Progenitor cell of endocrine pancreas (in vitro differentiated cells): ENCODE measurements around the gene CDH23. TPM values are rescaled to one million over a fixed set of nuclear protein-coding genes. Genes with fewer than 3 reads are reported as not detected.

ENCODE experiments used
- DNase-seq: peaks from one replicate; pipeline ENCODE4 v3.0.0; 2021; ENCODE audit warnings: low spot score; ENCODE audit not compliant: unreplicated experiment
- H3K27ac Mint-ChIP-seq: 2 replicates; pipeline ENCODE4 v1.8.0; 2021; ENCODE audit warnings: mild to moderate bottlenecking, moderate library complexity, mixed read lengths
- H3K27me3 Mint-ChIP-seq: 2 replicates; pipeline ENCODE4 v1.8.0; 2021; ENCODE audit warnings: mixed read lengths
- H3K36me3 Mint-ChIP-seq: 2 replicates; pipeline ENCODE4 v1.8.0; 2022; ENCODE audit warnings: mixed read lengths; ENCODE audit not compliant: insufficient read depth
- H3K4me1 Mint-ChIP-seq: 2 replicates; pipeline ENCODE4 v1.8.0; 2021; ENCODE audit warnings: low read depth, mixed read lengths
- H3K4me3 Mint-ChIP-seq: 2 replicates; pipeline ENCODE4 v1.8.0; 2021; ENCODE audit warnings: low read depth, mild to moderate bottlenecking, moderate library complexity, mixed read lengths
- H3K9me3 Mint-ChIP-seq: 2 replicates; pipeline ENCODE4 v1.8.0; 2021; ENCODE audit warnings: low read depth, mixed read lengths
- total RNA-seq: library from RNA; stranded (reverse); gene quantifications from 2 replicates; pipeline ENCODE4 v1.2.1, GENCODE V29; 2021
- TF ChIP-seq, protein P1 (sequence below): fragments of 200-600 bp; sonication (generic); IDR thresholded peaks from one replicate; pipeline ENCODE4 v1.5.0; 2021; ENCODE audit warnings: antibody characterized with exemption, mild to moderate bottlenecking; ENCODE audit not compliant: unreplicated experiment

CDH23 gene
- total RNA-seq, 1 donor from 2014 or later: 0.43 TPM

DNA sequence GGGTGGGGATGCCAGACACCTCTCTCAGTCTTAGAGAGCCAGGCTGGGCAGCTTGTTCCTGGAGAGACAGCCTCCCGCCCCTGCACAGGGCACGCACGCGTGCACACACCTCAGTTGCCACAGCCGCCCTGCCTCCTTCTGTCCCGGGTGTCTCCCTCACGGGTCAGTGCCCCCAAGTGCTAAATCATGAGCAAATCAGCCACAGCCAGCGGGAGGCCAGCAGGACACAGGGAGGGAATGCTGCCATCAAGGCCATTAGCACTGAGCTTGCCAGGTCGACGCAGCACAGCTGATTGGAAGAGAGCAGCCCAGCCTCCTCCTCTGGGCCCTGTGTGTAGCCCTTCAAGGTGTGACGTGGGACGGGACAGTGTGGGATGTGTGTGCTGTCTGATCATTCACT is 130.4 kb downstream of the CDH23 start:
- Mint-ChIP-seq H3K36me3 (no peaks in the 10 kb centered on the region), H3K27ac (no peak overlapping the region), H3K4me3 (no peak overlapping the region), H3K4me1 (peaks cover 21% of the 10 kb centered on the region), H3K27me3 (peaks cover 12% of the 10 kb centered on the region), H3K9me3 (no peaks in the 10 kb centered on the region)
- TF ChIP-seq, protein P1, sequence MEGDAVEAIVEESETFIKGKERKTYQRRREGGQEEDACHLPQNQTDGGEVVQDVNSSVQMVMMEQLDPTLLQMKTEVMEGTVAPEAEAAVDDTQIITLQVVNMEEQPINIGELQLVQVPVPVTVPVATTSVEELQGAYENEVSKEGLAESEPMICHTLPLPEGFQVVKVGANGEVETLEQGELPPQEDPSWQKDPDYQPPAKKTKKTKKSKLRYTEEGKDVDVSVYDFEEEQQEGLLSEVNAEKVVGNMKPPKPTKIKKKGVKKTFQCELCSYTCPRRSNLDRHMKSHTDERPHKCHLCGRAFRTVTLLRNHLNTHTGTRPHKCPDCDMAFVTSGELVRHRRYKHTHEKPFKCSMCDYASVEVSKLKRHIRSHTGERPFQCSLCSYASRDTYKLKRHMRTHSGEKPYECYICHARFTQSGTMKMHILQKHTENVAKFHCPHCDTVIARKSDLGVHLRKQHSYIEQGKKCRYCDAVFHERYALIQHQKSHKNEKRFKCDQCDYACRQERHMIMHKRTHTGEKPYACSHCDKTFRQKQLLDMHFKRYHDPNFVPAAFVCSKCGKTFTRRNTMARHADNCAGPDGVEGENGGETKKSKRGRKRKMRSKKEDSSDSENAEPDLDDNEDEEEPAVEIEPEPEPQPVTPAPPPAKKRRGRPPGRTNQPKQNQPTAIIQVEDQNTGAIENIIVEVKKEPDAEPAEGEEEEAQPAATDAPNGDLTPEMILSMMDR: no peak
- no peak for DNase-seq

DNA sequence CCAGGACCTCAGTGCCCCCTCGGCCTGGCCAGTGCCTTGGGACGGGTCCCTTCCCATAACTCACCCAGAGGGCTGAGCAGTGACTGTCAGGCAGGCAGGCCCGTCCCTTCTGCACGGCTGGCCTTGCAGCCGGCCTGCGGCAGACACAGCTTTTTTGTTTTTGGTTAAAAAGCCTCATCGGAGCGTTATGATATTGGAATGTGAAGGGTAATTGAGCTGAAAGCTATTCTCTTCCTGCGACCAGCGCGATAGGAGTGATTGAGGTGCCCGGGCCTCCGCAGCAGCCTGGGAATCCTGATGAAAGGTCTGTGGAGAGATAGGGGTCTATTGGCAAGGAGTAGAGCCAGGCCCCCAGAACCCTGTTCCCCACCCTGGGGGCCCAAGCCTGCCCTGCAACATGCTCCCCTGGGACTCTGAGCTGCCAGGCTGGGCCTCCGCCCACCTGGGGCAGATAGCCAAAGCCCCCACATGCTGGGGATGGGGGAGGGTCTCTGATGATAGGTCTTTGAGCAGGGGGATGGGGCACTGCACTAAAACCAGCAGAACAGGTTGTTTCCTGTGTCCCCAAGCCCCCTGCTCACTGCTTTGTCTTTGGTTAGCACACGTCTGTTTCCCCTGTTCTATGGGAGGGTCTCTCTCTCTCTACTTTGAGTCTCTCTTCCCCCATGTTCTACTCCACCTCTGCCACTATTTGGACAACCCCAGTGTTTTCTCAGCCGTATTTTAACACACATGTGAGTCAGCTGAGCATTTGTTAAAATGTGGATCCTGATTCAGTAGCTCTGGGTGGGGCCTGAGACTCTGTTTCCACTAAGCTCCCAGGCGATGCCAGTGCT is 131.9 kb downstream of the CDH23 start:
- H3K4me3 Mint-ChIP-seq: no peak overlapping the region
- no peaks in the 10 kb centered on the region for H3K9me3 Mint-ChIP-seq
- no peak overlapping the region for H3K27ac Mint-ChIP-seq
- H3K4me1 Mint-ChIP-seq: peaks cover 21% of the 10 kb centered on the region
- DNase-seq: no peak
- peaks cover 5% of the 10 kb centered on the region for H3K27me3 Mint-ChIP-seq
- no peaks in the 10 kb centered on the region for H3K36me3 Mint-ChIP-seq
- TF ChIP-seq, protein P1: no peak

DNA sequence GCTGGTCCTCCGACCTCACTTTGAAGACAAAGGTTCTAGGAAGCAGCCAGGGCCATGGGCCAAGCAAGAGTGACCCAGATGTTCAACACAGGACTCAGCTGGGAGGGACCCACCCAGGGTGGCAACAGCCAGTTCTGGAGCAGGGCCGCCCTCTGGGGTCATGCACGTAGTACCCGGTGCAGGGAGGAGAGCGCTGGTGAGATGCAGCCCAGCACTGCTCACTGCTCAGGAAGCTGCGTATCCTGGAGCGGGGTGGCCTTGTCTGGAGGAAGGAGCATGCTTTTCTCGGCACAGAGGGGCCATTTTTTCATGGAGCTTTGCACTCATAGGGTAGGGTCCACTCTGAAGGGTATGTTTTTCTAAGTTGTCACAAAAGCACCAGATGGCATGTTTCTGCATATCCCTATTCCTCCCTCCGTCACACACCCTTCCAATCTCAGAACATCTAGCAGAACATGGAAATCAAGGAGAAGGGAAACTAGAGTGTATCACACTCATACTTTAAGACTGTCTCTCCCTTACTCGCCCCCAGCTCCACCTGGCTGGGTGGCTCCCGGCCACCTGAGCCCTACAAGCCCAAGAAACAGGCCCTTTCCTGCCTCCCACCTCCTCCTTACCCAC is 132.6 kb downstream of the CDH23 start:
- TF ChIP-seq, protein P1: no peak
- Mint-ChIP-seq H3K27me3 (peaks cover 6% of the 10 kb centered on the region), H3K4me1 (peaks cover 21% of the 10 kb centered on the region), H3K36me3 (no peaks in the 10 kb centered on the region), H3K9me3 (no peaks in the 10 kb centered on the region), H3K27ac (peak overlapping the region; percentile 41), H3K4me3 (no peak overlapping the region)
- no peak for DNase-seq

DNA sequence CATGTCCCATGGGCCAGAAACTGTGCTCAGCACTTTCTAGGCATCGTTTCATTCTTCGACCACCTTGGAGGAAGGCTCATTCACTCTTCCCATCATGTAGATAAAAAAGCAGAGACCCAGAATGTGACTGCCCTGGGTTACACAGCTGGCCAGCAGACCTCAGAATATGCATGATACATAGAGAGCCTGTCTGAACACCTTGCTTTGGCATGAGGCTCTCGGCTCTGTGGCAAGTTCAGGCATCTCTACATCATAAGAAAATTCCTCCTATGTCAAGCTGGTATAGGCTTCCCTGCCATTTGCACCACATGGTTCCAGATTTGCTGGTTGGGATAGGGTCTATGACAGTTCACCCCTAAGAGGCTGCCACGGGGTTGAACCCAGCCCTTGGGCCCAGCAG is 134.1 kb downstream of the CDH23 start:
- no peaks in the 10 kb centered on the region for H3K36me3 Mint-ChIP-seq
- H3K27me3 Mint-ChIP-seq: peaks cover 5% of the 10 kb centered on the region
- no peaks in the 10 kb centered on the region for H3K9me3 Mint-ChIP-seq
- H3K4me1 Mint-ChIP-seq: peaks cover 21% of the 10 kb centered on the region
- TF ChIP-seq, protein P1: no peak
- H3K27ac Mint-ChIP-seq: no peak overlapping the region
- no peak for DNase-seq
- H3K4me3 Mint-ChIP-seq: no peak overlapping the region

GRCh38 chr10:71531485-71532446 is 135.0 kb downstream of the CDH23 start:
- Mint-ChIP-seq H3K4me3 (no peak overlapping the region), H3K36me3 (no peaks in the 10 kb centered on the region), H3K27ac (no peak overlapping the region), H3K9me3 (no peaks in the 10 kb centered on the region), H3K4me1 (peaks cover 21% of the 10 kb centered on the region), H3K27me3 (peaks cover 10% of the 10 kb centered on the region)
- TF ChIP-seq, protein P1: no peak
- DNase-seq: no peak
